Activated naive CD4-positive, alpha-beta T cell treated with anti-CD3 and anti-CD28 coated beads, Interleukin-2, amount 10 ng/mL, durations not matched to agents 5 hours and 36 hours (primary cell): ENCODE data around the gene ACTL10. TPM values are rescaled to one million over a fixed set of nuclear protein-coding genes. Genes with fewer than 3 reads are reported as not detected.

Experiments
- total RNA-seq, 2 experiments: library from RNA; stranded (reverse); gene quantifications; one replicate each; pipeline ENCODE4 v1.2.3, GENCODE V29; 2021

The ACTL10 gene
- 1 to 10 TPM; 4.9 TPM for total RNA-seq

GRCh38 chr20:33666293-33667244, at the start of gene ACTL10:
Gene ACTL10, plus strand, starts transcription at chr20:33666943. Its CDS starts 555 bp downstream, at chr20:33667498.

GRCh38 chr20:33662172-33662571, 4.6 kb upstream of the ACTL10 start, which contains the start of gene C20orf144:
Gene C20orf144, plus strand, starts transcription at chr20:33662327. Its CDS starts 19 bp downstream, at chr20:33662346.

DNA sequence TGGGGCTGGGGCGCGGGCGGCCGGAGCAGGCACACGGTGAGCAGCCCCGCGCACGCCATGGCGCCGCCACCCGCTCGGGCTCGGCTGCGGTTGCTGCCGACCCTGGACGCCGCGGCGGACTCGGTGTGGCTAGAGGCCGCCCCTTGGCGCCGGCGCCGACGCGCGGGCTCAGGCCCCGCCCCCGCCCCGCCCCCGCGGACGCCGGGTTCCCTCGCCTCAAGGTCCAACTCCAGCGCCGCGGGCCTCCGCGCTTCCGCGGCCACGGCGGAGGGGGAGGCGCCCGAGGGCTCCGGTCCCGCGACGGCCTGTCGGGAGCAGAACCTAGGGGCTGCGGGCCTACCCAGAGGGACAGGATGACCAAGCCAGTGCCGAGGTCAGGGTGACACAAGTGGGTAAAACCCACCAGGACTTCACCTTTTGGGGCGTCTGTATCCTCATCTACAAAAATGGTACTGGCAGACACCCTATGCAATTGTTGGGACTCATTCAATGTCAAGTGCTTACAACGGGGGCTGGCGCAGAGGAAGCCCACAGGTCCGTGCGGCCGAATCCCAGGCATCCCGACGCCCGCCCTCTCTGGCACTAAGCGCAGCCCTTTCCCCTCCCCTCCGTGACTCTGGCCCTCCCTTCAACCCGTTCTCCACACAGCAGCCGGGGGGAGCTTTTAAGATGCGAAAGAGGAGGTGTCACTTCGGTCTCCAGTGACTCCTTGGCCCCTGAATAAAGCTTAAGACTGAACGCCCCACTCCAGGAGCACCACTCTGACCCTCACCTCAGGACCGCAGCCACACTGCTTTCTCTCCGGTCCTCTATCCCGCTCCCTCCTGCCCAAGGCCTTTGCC, 7.8 kb downstream of the ACTL10 start, which contains the start of gene NECAB3:
TSS of gene NECAB3 (minus strand) at position 135 of the 842 bp plus-strand sequence. CDS start at position 59, 76 bp downstream.

GRCh38 chr20:33686100-33686983, 19.6 kb downstream of the ACTL10 start, which contains the start of gene E2F1:
Gene E2F1, minus strand, starts transcription at chr20:33686385. Its CDS starts 121 bp downstream, at chr20:33686264.

Other genes with a start within 250 kb of the ACTL10 start
- 1 to 10 TPM; 6.2 to 7.0 TPM for gene SNTA1, start 223.2 kb upstream of the ACTL10 start, total RNA-seq
- gene CBFA2T2, start 176.8 kb upstream of the ACTL10 start, total RNA-seq: 10 to 100 TPM; 17.9 to 20.5 TPM
- under 1 TPM; 0.18 to 0.22 TPM for gene C20orf144, start 4.6 kb upstream of the ACTL10 start, total RNA-seq
- 10 to 100 TPM; 51.5 to 53.6 TPM for gene NECAB3, start 7.5 kb downstream of the ACTL10 start, total RNA-seq
- gene E2F1, start 19.4 kb downstream of the ACTL10 start, total RNA-seq: 10 to 100 TPM; 48.2 to 52.9 TPM
- 10 to 100 TPM; 14.4 to 16.4 TPM for gene PXMP4, start 53.4 kb downstream of the ACTL10 start, total RNA-seq
- 1 to 10 TPM; 4.3 to 4.4 TPM for gene ZNF341, start 65.1 kb downstream of the ACTL10 start, total RNA-seq
- gene CHMP4B, start 144.4 kb downstream of the ACTL10 start, total RNA-seq: 10 to 100 TPM; 95.0 to 96.5 TPM